HepG2 (cell line): ENCODE measurements around the gene HSCB. TPM values are rescaled to one million over a fixed set of nuclear protein-coding genes. Genes with fewer than 3 reads are reported as not detected.

Experiments used
- FOXA3 ChIP-seq: IDR thresholded peaks from 2 replicates; pipeline ENCODE4 v1.6.1; 2016; ENCODE audit warnings: missing genetic modification reagents, missing compliant biosample characterization
- HDAC2 ChIP-seq: sonication (generic); formaldehyde crosslinking; IDR thresholded peaks from 2 replicates; pipeline ENCODE4 v1.4.0; 2020; ENCODE audit warnings: missing genetic modification reagents
- KAT2B ChIP-seq: fragments of 150-350 bp; IDR thresholded peaks from 2 replicates; pipeline ENCODE4 v1.6.1; 2014; ENCODE audit warnings: low read depth, low read length, borderline replicate concordance
- NFKB2 ChIP-seq: sonication (generic); formaldehyde crosslinking; IDR thresholded peaks from 2 replicates; pipeline ENCODE4 v1.4.0; 2020; ENCODE audit warnings: missing genetic modification reagents, borderline replicate concordance
- SETDB1 ChIP-seq: sonication (generic); formaldehyde crosslinking; IDR thresholded peaks from 2 replicates; pipeline ENCODE4 v1.5.1; 2020; ENCODE audit warnings: missing genetic modification reagents, mild to moderate bottlenecking, borderline replicate concordance
- TAF15 ChIP-seq: fragments of 200-400 bp; formaldehyde crosslinking; IDR thresholded peaks from one replicate; pipeline ENCODE4 v1.6.1; 2018; ENCODE audit warnings: mild to moderate bottlenecking, low read depth, low read length; ENCODE audit not compliant: poor library complexity, severe bottlenecking
- TCF7 ChIP-seq: sonication (generic); IDR thresholded peaks from 2 replicates; pipeline ENCODE4 v1.6.1; 2016; ENCODE audit warnings: antibody characterized with exemption, low read depth
- ZNF20 ChIP-seq: sonication (generic); formaldehyde crosslinking; IDR thresholded peaks from 2 replicates; pipeline ENCODE4 v1.4.0; 2020; ENCODE audit warnings: mild to moderate bottlenecking, moderate library complexity, missing genetic modification reagents
- ZNF234 ChIP-seq: sonication (generic); formaldehyde crosslinking; conservative IDR thresholded peaks from 2 replicates; pipeline ENCODE4 v1.5.1; 2020; ENCODE audit warnings: mild to moderate bottlenecking, missing genetic modification reagents
- ZNF33A ChIP-seq: sonication (generic); formaldehyde crosslinking; IDR thresholded peaks from 2 replicates; pipeline ENCODE4 v1.5.1; 2020; ENCODE audit warnings: missing genetic modification reagents, mild to moderate bottlenecking, moderate library complexity, borderline replicate concordance
- ZNF546 ChIP-seq: sonication (generic); formaldehyde crosslinking; conservative IDR thresholded peaks from 2 replicates; pipeline ENCODE4 v1.8.1; 2023; ENCODE audit warnings: mild to moderate bottlenecking, missing genetic modification reagents
- ZNF652 ChIP-seq: IDR thresholded peaks from 2 replicates; pipeline ENCODE4 v1.6.1; 2016; ENCODE audit warnings: low read depth, borderline replicate concordance
- ZNF660 ChIP-seq: sonication (generic); formaldehyde crosslinking; IDR thresholded peaks from 2 replicates; pipeline ENCODE4 v1.5.1; 2020; ENCODE audit warnings: mild to moderate bottlenecking, low read depth, missing genetic modification reagents, borderline replicate concordance
- ZNF713 ChIP-seq: sonication (generic); formaldehyde crosslinking; IDR thresholded peaks from 2 replicates; pipeline ENCODE4 v1.4.0; 2020; ENCODE audit warnings: mild to moderate bottlenecking, missing genetic modification reagents
- ZNF749 ChIP-seq: sonication (generic); formaldehyde crosslinking; IDR thresholded peaks from 2 replicates; pipeline ENCODE4 v1.8.0; 2022; ENCODE audit warnings: mild to moderate bottlenecking, missing genetic modification reagents, moderate library complexity, borderline replicate concordance
- ZNF775 ChIP-seq: sonication (generic); formaldehyde crosslinking; IDR thresholded peaks from 2 replicates; pipeline ENCODE4 v1.4.0; 2020; ENCODE audit warnings: missing genetic modification reagents, mild to moderate bottlenecking, moderate library complexity, borderline replicate concordance
- ZNF792 ChIP-seq: IDR thresholded peaks from 2 replicates; pipeline ENCODE4 v1.6.1; 2016
- polyA plus RNA-seq, 8 experiments: library from polyadenylated mRNA; depleted of rRNA in 3 of 8; stranded (reverse) in 7 of 8; unstranded in 1 of 8; fragments of >200 nt; fragmentation: Illumina TruSeq in 4 of 8; extraction: Trizol in 4 of 8; gene quantifications; 2 replicates each; pipeline versions ENCODE4 v1.2.1 to v1.2.3, GENCODE V29; 2011 to 2016; ENCODE audit warnings: low read depth in 4 of 8, missing spikeins in 1 of 8, mixed read lengths in 1 of 8; ENCODE audit not compliant: insufficient read depth in 1 of 8
- total RNA-seq, 5 experiments: library from RNA; depleted of rRNA; stranded (reverse); fragments of >200 nt; fragmentation: Illumina TruSeq; extraction: Trizol; gene quantifications; 2 replicates each; pipeline ENCODE4 v1.2.3, GENCODE V29; 2016; ENCODE audit warnings: low read depth in 1 of 5
- TF ChIP-seq, protein P1 (sequence below): sonication (generic); formaldehyde crosslinking; IDR thresholded peaks from 2 replicates; pipeline ENCODE4 v1.9.0; 2021; ENCODE audit warnings: missing genetic modification reagents, borderline replicate concordance
- TF ChIP-seq, protein P2 (sequence below): sonication (generic); formaldehyde crosslinking; IDR thresholded peaks from 2 replicates; pipeline ENCODE4 v1.5.1; 2020; ENCODE audit warnings: missing genetic modification reagents, mild to moderate bottlenecking, borderline replicate concordance
- TF ChIP-seq, protein P3 (sequence below): sonication (generic); formaldehyde crosslinking; IDR thresholded peaks from 2 replicates; pipeline ENCODE4 v1.9.0; 2021; ENCODE audit warnings: missing genetic modification reagents, mild to moderate bottlenecking, borderline replicate concordance
- TF ChIP-seq, protein P4 (sequence below): sonication (generic); formaldehyde crosslinking; IDR thresholded peaks from 2 replicates; pipeline ENCODE4 v1.5.0; 2020; ENCODE audit warnings: missing genetic modification reagents, mild to moderate bottlenecking, borderline replicate concordance

Gene HSCB
- total and polyA plus RNA-seq, 2 of the 13 experiments (the other 11 are each of a cell fraction or from before 2014, with no cell fraction given) = 15.4 to 20.9 TPM

DNA sequence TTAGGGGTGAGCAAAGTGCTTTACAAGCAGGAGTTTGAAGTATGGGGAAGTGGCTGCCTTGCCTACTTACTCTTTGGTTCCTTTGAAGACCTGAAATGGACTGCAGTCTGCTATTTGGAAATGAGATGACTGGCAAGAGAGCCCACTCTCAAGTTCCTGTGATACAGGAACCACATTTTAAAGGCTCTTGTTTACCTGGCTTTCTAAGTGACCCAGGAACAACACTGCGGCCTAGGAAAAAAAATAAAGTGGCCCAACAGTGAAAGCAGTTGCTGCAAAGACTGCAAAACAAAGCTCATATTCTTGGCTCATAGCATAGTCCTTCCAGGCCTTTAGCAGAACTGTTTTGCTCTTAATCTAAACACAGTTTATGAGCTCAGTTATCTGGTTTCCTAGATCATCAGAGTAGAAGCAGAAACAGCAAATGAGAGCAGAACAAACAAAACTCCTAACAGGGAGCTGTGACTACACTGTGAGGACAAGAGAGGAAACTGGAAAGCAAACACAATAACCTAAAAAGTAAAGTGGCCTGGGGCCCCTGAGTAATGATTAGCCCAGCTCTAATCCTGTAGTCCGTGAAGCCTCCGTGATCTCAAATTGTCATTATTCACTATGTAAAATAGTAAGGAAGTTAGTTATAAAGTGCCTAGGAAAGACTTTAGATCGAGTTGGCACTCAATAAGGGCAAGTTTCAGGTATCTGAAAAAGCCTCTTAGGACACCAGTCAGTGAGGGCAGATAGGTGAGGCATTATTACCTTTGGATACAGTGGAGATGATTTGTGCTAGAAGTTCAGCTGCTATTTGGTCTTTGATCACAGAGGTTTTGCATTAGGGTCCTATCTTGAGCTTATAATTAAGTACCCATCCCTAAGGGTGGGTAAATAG is 42.2 kb downstream of the HSCB start (continued):
- TF ChIP-seq, protein P1, sequence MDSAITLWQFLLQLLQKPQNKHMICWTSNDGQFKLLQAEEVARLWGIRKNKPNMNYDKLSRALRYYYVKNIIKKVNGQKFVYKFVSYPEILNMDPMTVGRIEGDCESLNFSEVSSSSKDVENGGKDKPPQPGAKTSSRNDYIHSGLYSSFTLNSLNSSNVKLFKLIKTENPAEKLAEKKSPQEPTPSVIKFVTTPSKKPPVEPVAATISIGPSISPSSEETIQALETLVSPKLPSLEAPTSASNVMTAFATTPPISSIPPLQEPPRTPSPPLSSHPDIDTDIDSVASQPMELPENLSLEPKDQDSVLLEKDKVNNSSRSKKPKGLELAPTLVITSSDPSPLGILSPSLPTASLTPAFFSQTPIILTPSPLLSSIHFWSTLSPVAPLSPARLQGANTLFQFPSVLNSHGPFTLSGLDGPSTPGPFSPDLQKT (CRISPR knock-in tag) = no peak
- TF ChIP-seq ZNF33A (CRISPR knock-in tag) = no peak
- no peak for TF ChIP-seq ZNF775 (CRISPR knock-in tag)
- TF ChIP-seq FOXA3 (CRISPR knock-in tag) = peak; percentile 73
- no peak for TF ChIP-seq ZNF652 (CRISPR knock-in tag)
- peak; percentile 56 for TF ChIP-seq TCF7
- peak; percentile 34; the same call in 1 of the 2 replicates for TF ChIP-seq HDAC2 (CRISPR knock-in tag)
- TF ChIP-seq SETDB1 (CRISPR knock-in tag) = no peak
- TF ChIP-seq, protein P2, sequence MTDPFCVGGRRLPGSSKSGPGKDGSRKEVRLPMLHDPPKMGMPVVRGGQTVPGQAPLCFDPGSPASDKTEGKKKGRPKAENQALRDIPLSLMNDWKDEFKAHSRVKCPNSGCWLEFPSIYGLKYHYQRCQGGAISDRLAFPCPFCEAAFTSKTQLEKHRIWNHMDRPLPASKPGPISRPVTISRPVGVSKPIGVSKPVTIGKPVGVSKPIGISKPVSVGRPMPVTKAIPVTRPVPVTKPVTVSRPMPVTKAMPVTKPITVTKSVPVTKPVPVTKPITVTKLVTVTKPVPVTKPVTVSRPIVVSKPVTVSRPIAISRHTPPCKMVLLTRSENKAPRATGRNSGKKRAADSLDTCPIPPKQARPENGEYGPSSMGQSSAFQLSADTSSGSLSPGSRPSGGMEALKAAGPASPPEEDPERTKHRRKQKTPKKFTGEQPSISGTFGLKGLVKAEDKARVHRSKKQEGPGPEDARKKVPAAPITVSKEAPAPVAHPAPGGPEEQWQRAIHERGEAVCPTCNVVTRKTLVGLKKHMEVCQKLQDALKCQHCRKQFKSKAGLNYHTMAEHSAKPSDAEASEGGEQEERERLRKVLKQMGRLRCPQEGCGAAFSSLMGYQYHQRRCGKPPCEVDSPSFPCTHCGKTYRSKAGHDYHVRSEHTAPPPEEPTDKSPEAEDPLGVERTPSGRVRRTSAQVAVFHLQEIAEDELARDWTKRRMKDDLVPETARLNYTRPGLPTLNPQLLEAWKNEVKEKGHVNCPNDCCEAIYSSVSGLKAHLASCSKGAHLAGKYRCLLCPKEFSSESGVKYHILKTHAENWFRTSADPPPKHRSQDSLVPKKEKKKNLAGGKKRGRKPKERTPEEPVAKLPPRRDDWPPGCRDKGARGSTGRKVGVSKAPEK (CRISPR knock-in tag) = no peak
- TF ChIP-seq NFKB2 (CRISPR knock-in tag) = no peak
- no peak for TF ChIP-seq TAF15
- TF ChIP-seq ZNF749 (CRISPR knock-in tag) = no peak
- peak; percentile 78; the same call in 1 of the 2 replicates for TF ChIP-seq ZNF792
- no peak for TF ChIP-seq ZNF20 (CRISPR knock-in tag)
- TF ChIP-seq KAT2B = no peak
- no peak for TF ChIP-seq ZNF660 (CRISPR knock-in tag)
- no peak for TF ChIP-seq ZNF546
- TF ChIP-seq, protein P3, sequence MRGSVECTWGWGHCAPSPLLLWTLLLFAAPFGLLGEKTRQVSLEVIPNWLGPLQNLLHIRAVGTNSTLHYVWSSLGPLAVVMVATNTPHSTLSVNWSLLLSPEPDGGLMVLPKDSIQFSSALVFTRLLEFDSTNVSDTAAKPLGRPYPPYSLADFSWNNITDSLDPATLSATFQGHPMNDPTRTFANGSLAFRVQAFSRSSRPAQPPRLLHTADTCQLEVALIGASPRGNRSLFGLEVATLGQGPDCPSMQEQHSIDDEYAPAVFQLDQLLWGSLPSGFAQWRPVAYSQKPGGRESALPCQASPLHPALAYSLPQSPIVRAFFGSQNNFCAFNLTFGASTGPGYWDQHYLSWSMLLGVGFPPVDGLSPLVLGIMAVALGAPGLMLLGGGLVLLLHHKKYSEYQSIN = no peak
- TF ChIP-seq, protein P4, sequence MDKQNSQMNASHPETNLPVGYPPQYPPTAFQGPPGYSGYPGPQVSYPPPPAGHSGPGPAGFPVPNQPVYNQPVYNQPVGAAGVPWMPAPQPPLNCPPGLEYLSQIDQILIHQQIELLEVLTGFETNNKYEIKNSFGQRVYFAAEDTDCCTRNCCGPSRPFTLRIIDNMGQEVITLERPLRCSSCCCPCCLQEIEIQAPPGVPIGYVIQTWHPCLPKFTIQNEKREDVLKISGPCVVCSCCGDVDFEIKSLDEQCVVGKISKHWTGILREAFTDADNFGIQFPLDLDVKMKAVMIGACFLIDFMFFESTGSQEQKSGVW (CRISPR knock-in tag) = no peak
- no peak for TF ChIP-seq ZNF713
- no peak for TF ChIP-seq ZNF234 (CRISPR knock-in tag)
